Activated CD4-positive, alpha-beta T cell treated with anti-CD3 and anti-CD28 coated beads for 36 hours (primary cell): ENCODE results near the gene PRDM16. TPM values are rescaled to one million over a fixed set of nuclear protein-coding genes. Genes with fewer than 3 reads are reported as not detected.

Experiments
- ATAC-seq: fragments of 200-7000 bp; cut with Tn5 transposase; one replicate; pipeline ENCODE4 v1.10.0; 2021; ENCODE audit warnings: mild to moderate bottlenecking, moderate library complexity
- CTCF ChIA-PET: fragments of 350-600 bp; sonication (Branson Sonifier 250); formaldehyde crosslinking; loops from one replicate; lab custom pipeline; 2021; ENCODE audit warnings: antibody characterized with exemption; lab: Charles Lee
- POLR2A ChIA-PET: fragments of 350-600 bp; sonication (Branson Sonifier 250); formaldehyde crosslinking; loops from one replicate; lab custom pipeline; 2021; ENCODE audit warnings: antibody characterized with exemption, inconsistent platforms; lab: Charles Lee
- DNase-seq: peaks from one replicate; pipeline ENCODE4 v3.0.0-alpha.2; 2020
- H3K27ac Mint-ChIP-seq: one replicate; pipeline ENCODE4 v1.8.0; 2021; ENCODE audit warnings: mixed read lengths
- H3K27me3 Mint-ChIP-seq: one replicate; pipeline ENCODE4 v1.8.0; 2021; ENCODE audit warnings: mixed read lengths
- H3K36me3 Mint-ChIP-seq: one replicate; pipeline ENCODE4 v1.8.0; 2021; ENCODE audit warnings: low read depth, mixed read lengths
- H3K4me1 Mint-ChIP-seq: one replicate; pipeline ENCODE4 v1.8.0; 2021; ENCODE audit warnings: mixed read lengths
- H3K4me3 Mint-ChIP-seq: one replicate; pipeline ENCODE4 v1.8.0; 2021; ENCODE audit warnings: mild to moderate bottlenecking, moderate library complexity, mixed read lengths
- H3K9me3 Mint-ChIP-seq: one replicate; pipeline ENCODE4 v1.8.0; 2021; ENCODE audit warnings: low read depth, mixed read lengths
- intact Hi-C, 2 experiments: fragments of 100-400 bp; cut with DNase I in 1 of 2; cut with micrococcal nuclease in 1 of 2; formaldehyde crosslinking; loops; one replicate each; pipeline versions ENCODE4 v1.14.2 to v1.15.1; 2022 to 2024; cut with DNase I, micrococcal nuclease
- total RNA-seq, 2 experiments: library from RNA; stranded (reverse); gene quantifications; one replicate each; pipeline ENCODE4 v1.2.3, GENCODE V29; 2021

Gene PRDM16
- total RNA-seq, 2 experiments from 2014 or later: 0.32 TPM; not detected in 1

DNA sequence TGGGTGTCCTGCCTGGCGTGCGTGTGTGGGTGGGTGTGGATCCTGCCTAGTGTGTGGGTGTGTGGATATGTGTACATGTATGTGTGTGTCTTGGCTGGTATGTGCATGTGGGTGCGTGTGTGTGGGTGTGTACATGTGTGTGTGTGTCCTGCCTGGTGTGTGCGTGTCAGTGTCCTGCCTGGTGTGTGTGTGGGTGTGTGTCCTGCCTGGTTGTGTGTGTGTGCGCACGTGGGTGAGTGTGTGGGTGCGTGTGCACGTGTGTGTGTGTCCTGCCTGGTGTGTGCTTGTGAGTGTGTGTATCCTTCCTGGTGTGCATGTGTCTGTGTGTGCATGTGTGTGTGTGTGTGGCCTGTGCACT, 60.1 kb downstream of the PRDM16 start:
- Mint-ChIP-seq H3K9me3 (no peaks in the 10 kb centered on the region), H3K36me3 (no peaks in the 10 kb centered on the region), H3K4me3 (no peak overlapping the region), H3K27me3 (peaks cover 2% of the 10 kb centered on the region), H3K4me1 (no peaks in the 10 kb centered on the region), H3K27ac (no peak overlapping the region)
- no peak for DNase-seq
- POLR2A ChIA-PET: no interaction called here
- CTCF ChIA-PET: no interaction called here
- intact Hi-C loops: no loop called here
- ATAC-seq: no peak

DNA sequence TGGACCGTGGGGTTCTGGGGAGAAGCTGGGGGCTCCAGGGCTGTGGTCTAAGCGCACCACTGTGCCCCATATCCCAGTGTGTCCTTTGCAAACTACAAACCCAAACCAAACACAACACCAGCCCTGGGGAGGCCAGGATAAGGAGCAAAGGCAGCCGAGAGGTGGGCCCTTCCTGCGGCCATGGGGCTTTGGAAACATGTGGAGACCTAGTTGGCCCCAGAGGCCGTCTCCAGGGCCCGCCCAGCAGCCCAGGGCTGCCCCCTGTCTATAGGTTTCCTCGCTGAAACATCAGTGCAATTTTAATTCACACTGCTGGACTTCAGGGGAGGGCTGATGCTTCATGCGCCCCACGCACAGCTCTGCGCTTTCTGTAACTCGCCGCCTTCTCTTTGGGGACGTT, 61.3 kb downstream of the PRDM16 start:
- intact Hi-C loops: no loop called here
- Mint-ChIP-seq H3K4me3 (no peak overlapping the region), H3K4me1 (no peaks in the 10 kb centered on the region), H3K27me3 (peaks cover 2% of the 10 kb centered on the region), H3K27ac (no peak overlapping the region), H3K9me3 (no peaks in the 10 kb centered on the region), H3K36me3 (no peaks in the 10 kb centered on the region)
- ChIA-PET CTCF (no interaction called here), POLR2A (no interaction called here)
- ATAC-seq (no peak), DNase-seq (no peak)

DNA sequence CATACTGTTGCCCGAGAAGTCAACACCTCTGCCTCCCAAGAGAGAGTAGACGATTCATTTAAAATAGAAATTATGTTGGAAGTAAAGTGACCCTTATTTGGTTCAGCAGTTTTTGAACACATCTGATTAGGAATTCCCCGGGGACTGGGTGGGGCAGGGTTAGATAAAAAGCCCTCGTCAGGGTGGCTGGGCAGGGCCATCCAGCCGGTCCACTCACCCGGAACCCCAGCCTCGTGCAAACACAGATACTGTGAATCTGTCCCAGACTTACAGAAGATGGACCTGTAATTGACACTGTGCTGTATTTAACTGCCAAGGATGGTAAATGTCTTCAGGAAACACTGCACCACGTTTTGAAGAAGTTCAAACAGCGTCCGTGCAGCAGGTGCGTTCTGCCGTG, 63.7 kb downstream of the PRDM16 start:
- CTCF ChIA-PET: no interaction called here
- POLR2A ChIA-PET: no interaction called here
- H3K36me3 Mint-ChIP-seq: no peaks in the 10 kb centered on the region
- H3K4me1 Mint-ChIP-seq: no peaks in the 10 kb centered on the region
- H3K9me3 Mint-ChIP-seq: no peaks in the 10 kb centered on the region
- H3K27ac Mint-ChIP-seq: no peak overlapping the region
- DNase-seq (no peak), ATAC-seq (no peak)
- intact Hi-C loops: no loop called here
- no peak overlapping the region for H3K4me3 Mint-ChIP-seq
- H3K27me3 Mint-ChIP-seq: peaks cover 2% of the 10 kb centered on the region

DNA sequence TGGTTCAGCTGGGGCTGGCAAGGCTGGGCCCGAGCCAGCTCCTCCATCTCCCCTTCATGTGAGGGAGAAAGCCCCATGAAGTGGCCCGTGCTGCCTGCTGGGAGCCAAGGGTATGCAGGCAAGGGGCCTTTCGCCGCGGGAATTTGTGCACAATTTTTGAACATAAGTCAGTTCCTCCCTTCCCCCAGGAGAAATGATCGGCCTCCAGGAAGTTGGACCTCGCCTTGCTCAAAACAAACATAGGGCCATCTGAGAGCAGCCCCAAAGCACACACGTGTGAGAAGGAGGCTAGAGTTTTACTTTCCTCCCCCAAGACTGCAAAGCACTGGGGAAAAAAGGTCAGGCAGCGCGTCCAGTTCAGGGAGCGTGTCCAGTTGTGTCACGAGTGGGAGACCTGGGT, 64.7 kb downstream of the PRDM16 start:
- Mint-ChIP-seq H3K27ac (no peak overlapping the region), H3K27me3 (peaks cover 2% of the 10 kb centered on the region), H3K9me3 (no peaks in the 10 kb centered on the region), H3K36me3 (no peaks in the 10 kb centered on the region), H3K4me1 (no peaks in the 10 kb centered on the region), H3K4me3 (no peak overlapping the region)
- DNase-seq (no peak), ATAC-seq (no peak)
- ChIA-PET CTCF (no interaction called here), POLR2A (no interaction called here)
- intact Hi-C loops: no loop called here

DNA sequence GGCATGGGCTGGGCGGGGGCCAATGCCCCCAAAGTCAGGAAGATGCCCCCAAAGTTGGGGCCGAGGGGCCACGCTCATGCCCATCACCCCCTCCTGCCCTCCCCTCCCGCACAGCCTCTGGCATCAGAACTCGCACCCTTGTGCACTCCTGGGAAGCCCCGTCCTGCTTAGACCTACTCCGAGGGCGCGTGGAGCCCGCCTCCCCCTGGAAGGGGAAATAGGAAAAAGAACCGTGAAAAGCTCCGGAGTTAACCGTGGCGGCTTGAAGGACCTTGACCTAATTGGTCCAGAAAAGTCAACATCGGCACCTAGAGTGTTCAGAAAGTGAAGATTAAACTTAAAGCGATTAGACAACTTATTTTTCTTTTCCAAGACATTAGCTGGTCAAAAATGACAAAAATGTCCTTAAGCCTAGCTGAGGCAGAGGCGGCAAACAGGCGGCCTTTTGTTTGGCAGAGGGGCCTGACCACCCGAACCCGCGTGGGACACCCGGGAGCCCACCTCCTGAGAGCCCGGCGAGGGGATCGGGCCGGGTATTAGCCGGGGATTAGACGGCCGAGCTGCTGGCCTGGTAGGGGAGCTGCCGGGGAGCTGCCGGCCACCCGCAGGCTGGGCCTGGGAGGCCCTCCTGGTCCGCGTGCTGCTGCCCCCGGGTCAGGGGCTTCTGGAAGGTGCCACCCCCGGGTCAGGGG, 65.5 kb downstream of the PRDM16 start:
- intact Hi-C loops: no loop called here
- ATAC-seq: no peak
- Mint-ChIP-seq H3K27me3 (no peaks in the 10 kb centered on the region), H3K4me1 (no peaks in the 10 kb centered on the region), H3K9me3 (no peaks in the 10 kb centered on the region), H3K27ac (no peak overlapping the region), H3K36me3 (no peaks in the 10 kb centered on the region), H3K4me3 (no peak overlapping the region)
- CTCF ChIA-PET: no interaction called here
- POLR2A ChIA-PET: no interaction called here
- DNase-seq: no peak

DNA sequence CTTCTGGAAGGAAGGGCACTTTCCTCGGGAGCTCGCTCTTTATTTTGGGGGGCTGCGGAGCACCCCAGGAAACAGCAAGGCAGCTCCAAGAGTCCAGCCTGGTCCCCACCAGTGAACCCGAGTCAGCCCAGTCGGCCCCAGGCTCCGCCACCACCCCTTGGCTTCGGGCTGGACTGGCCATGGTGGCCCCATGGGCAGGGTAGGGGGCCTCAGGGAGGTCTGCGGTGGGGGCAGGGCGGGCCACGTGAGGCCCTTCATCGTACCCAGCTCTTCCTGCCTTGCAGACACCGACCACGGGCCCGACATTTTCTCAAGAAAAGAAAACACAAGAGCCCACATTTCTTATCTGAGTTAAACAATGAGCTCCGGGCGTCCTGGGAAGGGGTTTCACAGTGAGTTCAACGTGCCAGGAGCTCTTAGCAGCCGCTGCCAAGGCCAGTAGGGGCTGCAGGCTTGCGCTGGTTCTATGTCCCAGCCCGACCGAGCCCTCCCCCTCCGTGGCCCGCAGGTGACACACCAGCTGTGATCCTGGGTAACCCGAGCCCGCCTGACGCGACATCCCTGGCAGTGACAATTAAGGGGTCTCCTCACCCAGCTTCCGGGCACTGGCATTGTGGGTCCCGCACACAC, 66.2 kb downstream of the PRDM16 start:
- CTCF ChIA-PET: no interaction called here
- intact Hi-C loops: no loop called here
- no peak overlapping the region for H3K4me3 Mint-ChIP-seq
- H3K27ac Mint-ChIP-seq: no peak overlapping the region
- no peaks in the 10 kb centered on the region for H3K27me3 Mint-ChIP-seq
- no peaks in the 10 kb centered on the region for H3K36me3 Mint-ChIP-seq
- H3K9me3 Mint-ChIP-seq: no peaks in the 10 kb centered on the region
- H3K4me1 Mint-ChIP-seq: no peaks in the 10 kb centered on the region
- DNase-seq (no peak), ATAC-seq (no peak)
- POLR2A ChIA-PET: no interaction called here

DNA sequence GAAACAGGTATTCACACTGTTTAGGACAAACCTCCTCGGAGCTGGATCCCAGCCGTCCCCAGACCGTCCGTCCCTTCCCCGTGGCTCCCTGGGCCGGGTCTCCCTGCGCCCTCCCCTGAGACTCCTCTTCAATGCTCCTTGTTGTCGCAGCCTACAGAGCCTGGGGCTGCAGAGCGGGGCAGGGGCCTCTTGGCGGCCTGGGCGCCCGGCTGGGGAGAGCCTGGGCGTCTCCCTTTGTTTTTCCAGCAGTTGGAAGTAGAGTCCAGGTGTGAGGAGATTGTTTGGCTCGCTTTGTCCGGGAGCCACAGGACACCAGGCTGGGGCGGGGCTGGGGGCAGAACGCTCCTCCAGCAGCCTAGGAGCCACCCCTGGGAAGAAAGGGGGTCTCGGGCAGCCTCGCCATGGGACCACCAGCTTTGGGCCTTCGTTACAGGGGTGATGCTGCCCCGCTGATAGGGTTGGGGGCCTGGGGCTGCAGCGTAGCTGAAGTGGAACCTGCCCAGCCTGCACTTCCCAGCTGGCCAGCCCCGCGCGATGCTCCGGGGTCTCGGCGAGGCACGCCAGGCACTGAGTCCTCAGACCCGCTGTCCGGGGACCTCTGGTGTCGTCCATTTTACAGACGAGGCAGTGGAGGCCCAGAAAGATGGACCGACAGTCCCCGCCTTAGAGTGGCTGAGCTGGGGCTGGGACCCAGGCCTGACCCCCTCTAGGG, 66.9 kb downstream of the PRDM16 start:
- no peak for ATAC-seq
- no peak for DNase-seq
- Mint-ChIP-seq H3K4me1 (no peaks in the 10 kb centered on the region), H3K9me3 (no peaks in the 10 kb centered on the region), H3K4me3 (no peak overlapping the region), H3K27me3 (no peaks in the 10 kb centered on the region), H3K27ac (no peak overlapping the region), H3K36me3 (no peaks in the 10 kb centered on the region)
- ChIA-PET CTCF (no interaction called here), POLR2A (no interaction called here)
- intact Hi-C loops: no loop called here

DNA sequence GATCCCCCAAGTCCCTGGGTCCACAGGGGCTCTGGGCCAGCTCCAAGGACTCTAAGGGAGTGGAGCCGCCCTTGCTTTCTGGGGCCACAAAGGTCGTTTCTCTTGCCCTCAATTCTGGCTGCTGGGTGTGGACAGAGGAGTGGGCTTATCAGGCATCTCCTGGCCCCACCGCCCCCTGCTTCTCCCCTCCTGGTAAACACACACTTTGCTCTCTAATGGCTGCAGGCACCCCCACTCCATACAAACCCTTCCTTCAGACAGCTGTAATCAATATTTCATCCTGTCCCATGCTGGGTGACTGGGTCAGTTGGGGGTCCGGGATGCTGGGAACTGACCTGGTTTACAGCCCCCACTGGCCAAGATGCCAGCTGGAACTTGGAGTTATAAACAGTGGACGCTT, 67.5 kb downstream of the PRDM16 start:
- CTCF ChIA-PET: no interaction called here
- POLR2A ChIA-PET: no interaction called here

DNA sequence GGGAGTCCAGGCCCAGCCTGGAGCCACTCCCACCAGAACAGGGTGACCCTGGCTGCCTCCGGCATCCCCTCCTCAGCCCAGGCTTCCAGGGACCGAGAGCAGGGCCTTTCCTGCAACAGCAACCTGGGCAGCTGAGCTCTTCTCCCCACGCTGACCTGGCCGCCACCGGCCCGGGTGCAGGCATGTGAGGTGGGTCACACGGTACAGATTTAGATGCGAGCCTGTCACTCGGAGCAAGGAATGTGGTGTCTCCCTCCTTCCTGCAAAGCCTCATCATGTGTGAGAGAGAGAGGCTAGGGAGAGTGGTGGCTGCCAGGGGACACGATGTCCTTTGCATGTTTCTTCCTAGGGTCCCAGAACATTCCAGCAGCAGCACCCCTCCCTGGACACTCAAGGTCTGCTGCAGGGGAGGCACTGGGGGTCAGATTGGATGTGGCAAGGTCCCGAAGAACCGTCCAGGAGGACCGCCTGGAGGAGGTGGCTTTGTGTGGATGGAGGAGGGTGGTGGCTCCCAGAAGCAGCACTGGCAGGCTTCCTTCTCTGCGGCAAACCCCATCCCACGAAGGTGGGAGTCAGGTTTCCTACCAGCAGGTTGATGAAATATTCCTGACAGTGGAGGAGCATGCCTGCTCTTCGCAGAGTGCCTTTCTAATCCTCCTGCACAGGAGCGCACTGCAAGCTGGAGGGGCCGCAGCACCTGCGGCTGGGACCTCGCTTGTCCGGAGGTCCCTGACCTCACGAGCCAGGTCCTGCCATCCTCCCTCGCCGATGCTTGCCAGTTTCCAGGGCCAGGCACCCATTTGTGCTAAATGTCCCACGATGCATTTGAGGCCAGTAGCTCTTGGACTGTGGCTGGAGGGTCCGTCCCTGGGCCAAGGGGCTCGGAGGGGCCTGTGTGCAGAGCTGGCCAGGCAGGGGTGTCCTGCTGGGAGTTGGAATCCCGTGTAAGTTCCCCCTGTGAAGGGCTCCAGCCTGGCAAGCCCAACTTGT, 68.4 kb downstream of the PRDM16 start:
- no peaks in the 10 kb centered on the region for H3K9me3 Mint-ChIP-seq
- H3K27ac Mint-ChIP-seq: no peak overlapping the region
- H3K27me3 Mint-ChIP-seq: no peaks in the 10 kb centered on the region
- H3K36me3 Mint-ChIP-seq: no peaks in the 10 kb centered on the region
- intact Hi-C loops: no loop called here
- ChIA-PET CTCF (no interaction called here), POLR2A (no interaction called here)
- no peaks in the 10 kb centered on the region for H3K4me1 Mint-ChIP-seq
- ATAC-seq (no peak), DNase-seq (no peak)
- H3K4me3 Mint-ChIP-seq: no peak overlapping the region

More for the DNA sequence above, 67.5 kb downstream of the PRDM16 start:
- Mint-ChIP-seq H3K27ac (no peak overlapping the region), H3K9me3 (no peaks in the 10 kb centered on the region), H3K4me3 (no peak overlapping the region), H3K36me3 (no peaks in the 10 kb centered on the region), H3K4me1 (no peaks in the 10 kb centered on the region), H3K27me3 (no peaks in the 10 kb centered on the region)
- DNase-seq: no peak
- no peak for ATAC-seq
- intact Hi-C loops: no loop called here

DNA sequence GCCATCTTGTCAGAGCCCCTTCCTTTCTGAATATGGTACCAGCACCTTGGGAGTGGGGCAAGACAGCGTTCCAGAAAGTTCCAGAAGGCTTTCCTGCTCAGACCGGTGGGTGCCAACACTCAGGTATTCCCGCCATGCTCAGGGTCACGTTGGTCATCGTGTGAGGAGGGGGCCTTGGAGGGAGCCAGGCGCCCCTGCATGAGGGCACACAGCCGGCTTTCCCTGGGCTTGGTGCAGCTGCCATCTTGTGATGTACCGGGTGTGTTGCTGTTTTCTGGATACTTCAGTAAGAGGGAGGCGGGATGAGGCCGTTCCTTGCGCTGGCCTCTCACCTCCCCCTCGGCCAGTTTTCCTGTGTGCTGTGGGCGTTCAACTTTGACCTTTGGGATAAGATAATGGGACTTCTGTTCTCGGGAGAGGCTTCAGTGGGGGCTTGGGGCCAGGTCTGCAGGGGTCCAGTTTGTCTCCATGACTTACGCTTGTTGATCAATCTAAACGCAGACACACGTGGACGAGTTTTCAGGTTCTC, 69.7 kb downstream of the PRDM16 start:
- Mint-ChIP-seq H3K27me3 (no peaks in the 10 kb centered on the region), H3K27ac (no peak overlapping the region), H3K36me3 (no peaks in the 10 kb centered on the region), H3K4me1 (no peaks in the 10 kb centered on the region), H3K4me3 (no peak overlapping the region), H3K9me3 (no peaks in the 10 kb centered on the region)
- intact Hi-C loops: no loop called here
- no peak for ATAC-seq
- ChIA-PET CTCF (no interaction called here), POLR2A (no interaction called here)
- DNase-seq: no peak

DNA sequence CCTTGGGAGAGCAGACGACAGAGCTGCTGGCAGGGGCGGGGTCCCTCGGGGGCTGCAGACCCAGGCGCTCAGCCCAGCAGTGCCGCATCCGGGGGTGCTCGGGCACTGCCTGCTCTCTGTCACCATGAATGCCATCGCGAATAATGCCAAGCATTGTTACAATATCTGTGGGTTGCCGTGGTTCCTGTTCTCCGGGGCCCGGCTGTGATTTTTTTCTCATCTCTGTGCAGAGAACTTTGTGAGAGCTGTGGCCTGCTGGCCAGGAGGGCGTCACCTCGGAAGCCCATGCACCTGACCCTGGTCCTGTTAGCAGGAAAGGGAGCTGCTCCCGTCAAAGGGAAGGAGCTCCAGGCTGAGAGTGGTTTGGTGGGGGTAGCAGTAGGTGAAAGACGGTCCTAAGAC, 70.4 kb downstream of the PRDM16 start:
- no peaks in the 10 kb centered on the region for H3K9me3 Mint-ChIP-seq
- intact Hi-C loops: no loop called here
- CTCF ChIA-PET: no interaction called here
- DNase-seq (no peak), ATAC-seq (no peak)
- no peak overlapping the region for H3K27ac Mint-ChIP-seq
- no peaks in the 10 kb centered on the region for H3K4me1 Mint-ChIP-seq
- POLR2A ChIA-PET: no interaction called here
- no peak overlapping the region for H3K4me3 Mint-ChIP-seq
- H3K27me3 Mint-ChIP-seq: no peaks in the 10 kb centered on the region
- no peaks in the 10 kb centered on the region for H3K36me3 Mint-ChIP-seq
